Suppressor macrophage treated with lipopolysaccharide for 4 hours (primary cell): ENCODE data around the gene TNFRSF4.

ENCODE experiments used
- DNase-seq: peaks from one replicate; pipeline ENCODE4 v3.0.0-alpha.2; 2020

Gene TNFRSF4

GRCh38 chr1:1232208-1232795 lies 18.3 kb upstream of the TNFRSF4 start, which contains the start of gene B3GALT6:
Gene B3GALT6 (plus strand): TSS chr1:1232237. CDS start chr1:1232279, 42 bp downstream.
- DNase-seq: no peak

GRCh38 chr1:1231400-1232207 lies 17.7 kb upstream of the TNFRSF4 start, which contains the start of gene SDF4:
Gene SDF4 (minus strand): TSS chr1:1232001. CDS start chr1:1228772, 3,229 bp downstream.
- peak; percentile 99 for DNase-seq

- DNase-seq: peak; percentile 47
Measured at GRCh38 chr1:1230656-1231399, 16.9 kb upstream of the TNFRSF4 start.

GRCh38 chr1:1229770-1230169 lies 15.8 kb upstream of the TNFRSF4 start:
- no peak for DNase-seq

GRCh38 chr1:1228596-1229321 lies 14.8 kb upstream of the TNFRSF4 start:
- DNase-seq: no peak

GRCh38 chr1:1228187-1228586 lies 14.2 kb upstream of the TNFRSF4 start:
- no peak for DNase-seq

GRCh38 chr1:1227386-1227785 lies 13.4 kb upstream of the TNFRSF4 start:
- DNase-seq: no peak

- no peak for DNase-seq
Measured at GRCh38 chr1:1226566-1227362, 12.8 kb upstream of the TNFRSF4 start.

- DNase-seq: no peak
Measured at GRCh38 chr1:1225913-1226312, 12.0 kb upstream of the TNFRSF4 start.

GRCh38 chr1:1225238-1225845 lies 11.4 kb upstream of the TNFRSF4 start:
- DNase-seq: no peak

- DNase-seq: no peak
Measured at GRCh38 chr1:1223891-1224290, 9.9 kb upstream of the TNFRSF4 start.

- DNase-seq: no peak
Measured at GRCh38 chr1:1223321-1223720, 9.4 kb upstream of the TNFRSF4 start.

GRCh38 chr1:1222575-1223225 lies 8.7 kb upstream of the TNFRSF4 start:
- DNase-seq: no peak

GRCh38 chr1:1221887-1222574 lies 8.1 kb upstream of the TNFRSF4 start:
- no peak for DNase-seq

GRCh38 chr1:1220197-1220596 lies 6.2 kb upstream of the TNFRSF4 start:
- DNase-seq: no peak

GRCh38 chr1:1219341-1219740 lies 5.4 kb upstream of the TNFRSF4 start:
- no peak for DNase-seq

GRCh38 chr1:1218524-1219200 lies 4.7 kb upstream of the TNFRSF4 start:
- DNase-seq: no peak

- DNase-seq: no peak
Measured at GRCh38 chr1:1217621-1218523, 3.9 kb upstream of the TNFRSF4 start.
